ENCODE results near the gene LPAR1.

LPAR1 gene

DNA sequence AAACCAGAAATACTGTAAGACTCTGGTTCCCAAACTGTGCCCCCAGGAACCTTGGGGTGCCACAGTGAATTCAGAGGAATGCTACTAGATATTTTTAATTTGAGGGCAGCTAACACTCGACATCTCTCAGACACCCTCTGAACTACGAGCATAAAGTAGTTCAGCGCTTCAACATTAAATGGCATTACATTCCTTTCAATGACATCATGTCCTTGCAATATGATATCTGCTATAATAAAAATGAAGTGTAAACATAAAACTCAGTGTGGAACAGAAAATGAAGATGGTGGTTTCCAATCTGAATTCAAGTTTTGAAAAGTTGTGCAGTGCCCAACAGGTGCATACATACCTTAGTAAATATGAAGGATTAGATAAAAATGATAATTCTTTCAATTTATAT, 116.1 kb downstream of the LPAR1 start:
- no peak for DNase-seq

DNA sequence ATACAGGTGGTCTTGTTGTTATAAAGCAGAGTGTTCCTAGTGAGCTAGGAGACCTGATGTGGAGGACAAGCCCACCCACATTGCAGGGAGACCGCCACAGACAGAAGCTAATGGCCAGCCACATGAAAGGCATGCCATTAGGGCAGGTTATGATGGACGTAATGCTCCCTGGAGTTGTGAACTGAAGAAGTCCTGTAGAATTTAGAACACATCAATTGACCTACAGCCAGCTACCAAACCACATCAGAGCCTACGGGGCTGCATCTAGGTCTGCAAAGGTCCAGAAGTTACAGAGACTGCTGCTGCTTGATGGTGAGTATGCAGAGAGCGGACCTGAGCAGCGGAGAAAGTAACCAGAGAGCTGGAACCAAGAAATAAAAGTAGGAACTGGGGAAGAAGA, 116.6 kb downstream of the LPAR1 start:
- no peak for DNase-seq

DNA sequence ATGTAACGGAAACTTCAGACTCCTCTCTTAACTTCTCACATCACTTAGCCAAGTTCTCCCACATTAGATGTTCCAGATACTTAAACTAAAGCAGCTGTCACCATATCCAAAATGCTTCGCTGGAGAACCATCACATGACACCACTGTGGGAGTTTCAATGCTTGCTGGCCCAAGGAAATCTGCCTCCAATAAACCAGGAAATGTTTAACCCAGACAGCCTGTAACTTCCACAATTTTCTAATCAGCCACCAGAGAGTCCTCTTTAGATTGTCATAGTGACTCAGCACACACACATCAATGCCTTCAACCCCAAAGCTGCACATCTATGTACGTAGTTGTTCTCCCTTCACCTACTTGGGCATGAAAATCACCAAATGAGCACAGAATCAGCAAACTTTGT, 118.7 kb downstream of the LPAR1 start:
- peak in 21 of 58 donors; percentile 3 to 64 (median 15) for DNase-seq

DNA sequence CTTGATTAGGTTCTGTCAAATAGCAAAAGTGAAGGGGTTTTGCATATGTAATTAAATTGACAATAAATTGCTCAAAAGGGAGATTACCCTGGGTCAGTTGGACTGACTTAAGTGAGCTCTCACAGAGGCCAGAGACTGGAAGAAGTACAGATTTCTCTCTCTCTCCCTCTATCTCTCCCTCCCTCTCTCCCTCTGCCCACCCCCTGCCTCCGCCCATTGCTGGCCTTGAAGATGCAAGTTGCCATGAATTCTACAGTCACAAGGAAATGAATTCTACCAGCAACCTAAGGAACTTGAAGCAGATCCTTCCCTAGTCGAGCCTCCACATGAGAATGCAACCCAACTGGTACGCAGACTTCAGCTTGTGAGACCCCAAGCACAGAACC, 119.2 kb downstream of the LPAR1 start:
- no peak for DNase-seq

DNA sequence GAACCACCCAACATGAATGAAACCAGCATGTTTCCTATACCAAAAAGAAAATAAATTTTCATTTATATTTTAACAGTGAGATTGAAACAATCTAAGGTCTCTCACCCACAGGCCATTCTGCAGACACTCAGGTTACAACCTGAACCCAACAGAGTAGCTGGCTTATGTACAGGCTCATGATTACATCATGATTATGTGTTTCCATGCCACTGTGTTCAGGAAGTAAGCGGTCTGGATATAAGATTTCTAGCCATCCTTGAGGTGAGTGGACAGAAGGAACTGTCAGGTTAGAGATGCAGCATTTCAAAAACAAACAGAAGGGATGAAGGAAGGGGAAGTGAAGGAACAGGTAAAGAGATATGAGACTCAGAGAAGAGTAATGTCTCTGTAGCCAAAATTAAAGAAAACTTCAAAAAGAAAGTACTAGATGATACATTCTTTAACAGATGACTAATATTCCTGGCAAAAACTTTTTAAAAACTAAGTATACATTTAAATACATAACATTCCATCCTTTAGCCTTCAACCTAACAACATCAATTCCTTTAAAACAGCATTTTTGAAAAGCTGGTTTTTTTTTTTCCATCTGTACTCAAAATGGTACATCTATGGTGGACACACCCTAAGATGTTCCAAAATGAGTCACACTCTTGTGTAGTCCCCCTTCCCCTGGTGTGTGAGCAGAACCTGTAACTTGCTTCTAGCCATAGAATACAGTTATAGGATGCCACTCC, 119.8 kb downstream of the LPAR1 start:
- DNase-seq: no peak

DNA sequence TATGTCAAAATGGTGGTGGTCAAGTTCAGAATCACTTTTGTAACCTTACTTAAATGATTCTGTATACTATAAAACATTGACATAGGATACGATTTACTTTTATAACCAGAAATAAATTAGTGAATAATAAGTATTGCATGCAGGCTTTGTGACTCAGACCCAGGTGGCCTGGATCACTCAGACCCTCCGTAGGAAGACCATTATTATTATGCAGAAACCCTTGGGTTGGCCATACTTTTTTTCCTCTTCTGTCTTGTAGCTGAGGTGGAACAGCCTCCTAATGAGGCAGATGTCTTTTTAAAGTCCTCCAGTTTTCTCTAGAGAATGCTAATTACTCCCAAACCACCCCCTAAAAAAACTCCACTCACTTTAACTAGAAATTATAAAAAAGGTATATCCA, 121.9 kb downstream of the LPAR1 start:
- DNase-seq: no peak

DNA sequence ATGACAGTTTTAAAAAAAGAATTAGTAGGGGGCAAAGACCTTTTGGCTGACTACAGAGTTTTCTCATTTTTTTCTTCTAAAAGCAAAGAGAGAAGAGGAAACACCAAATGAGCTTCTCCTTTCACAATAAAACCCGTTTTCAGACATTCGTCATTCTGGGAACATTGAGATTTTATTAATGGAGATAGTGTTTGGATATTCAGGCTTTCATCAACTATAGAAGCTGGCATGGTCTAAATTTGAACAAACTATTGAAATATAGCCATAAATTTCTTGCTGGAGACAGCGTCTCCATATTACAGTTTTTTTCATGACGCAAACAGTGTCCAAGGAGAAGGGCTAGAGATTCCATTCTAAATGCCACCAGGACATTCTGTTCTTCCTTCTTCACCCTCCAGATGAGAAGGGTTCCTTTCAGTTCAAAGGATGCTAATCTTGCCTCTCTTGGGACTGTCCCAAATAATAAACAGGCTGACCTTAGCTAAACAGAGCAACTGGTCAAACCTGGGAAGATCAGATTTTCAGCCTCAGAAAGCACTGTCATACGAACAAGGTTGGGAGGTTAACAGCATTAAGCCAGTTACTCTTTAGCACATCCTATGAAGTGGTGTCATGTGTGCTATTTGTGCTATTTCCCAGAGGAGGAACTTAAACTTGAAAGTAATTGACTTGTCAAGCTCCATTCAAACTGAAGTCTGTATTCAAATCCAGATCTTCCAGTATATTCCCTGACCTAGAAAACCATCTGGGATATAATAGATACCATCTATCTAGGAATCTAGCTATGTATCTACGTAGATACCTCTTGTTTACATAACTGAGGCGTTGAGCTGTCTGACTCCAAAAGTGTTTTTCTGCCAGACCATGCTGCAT, 125.6 kb downstream of the LPAR1 start:
- DNase-seq: no peak

DNA sequence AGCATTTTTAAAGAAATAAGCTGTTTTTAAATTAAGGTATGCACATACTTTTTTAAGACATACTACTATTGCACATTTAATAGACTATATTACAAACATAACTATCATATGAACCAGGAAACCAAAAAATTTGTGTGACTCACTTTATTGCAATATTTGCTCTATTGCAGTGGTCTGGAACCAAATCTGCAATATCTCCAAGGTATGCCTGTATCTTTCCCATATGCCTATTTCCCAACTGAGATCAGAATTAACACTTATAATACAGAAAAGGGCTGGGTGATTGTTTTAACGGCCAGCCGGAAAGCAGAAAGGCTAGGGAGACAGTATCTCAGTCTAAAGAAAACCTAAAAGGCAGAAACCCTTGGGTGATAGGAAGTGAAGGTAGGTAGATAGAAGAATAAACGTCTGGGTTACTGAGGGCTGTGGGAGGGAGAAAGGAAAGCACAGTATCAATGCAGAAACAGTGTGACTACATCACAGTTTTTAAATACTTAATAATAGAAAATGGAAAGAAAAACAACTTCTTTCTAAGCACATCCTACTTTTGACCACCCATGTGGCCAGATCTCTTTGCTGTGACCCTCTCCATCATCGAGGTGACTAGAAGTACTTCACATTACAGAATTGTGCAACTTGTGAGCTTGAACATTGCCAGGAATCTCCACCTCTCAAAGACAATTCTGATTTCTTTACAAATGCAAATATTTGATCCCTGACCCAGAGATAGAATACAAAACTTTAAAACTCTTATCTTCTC, 126.4 kb downstream of the LPAR1 start:
- no peak for DNase-seq

DNA sequence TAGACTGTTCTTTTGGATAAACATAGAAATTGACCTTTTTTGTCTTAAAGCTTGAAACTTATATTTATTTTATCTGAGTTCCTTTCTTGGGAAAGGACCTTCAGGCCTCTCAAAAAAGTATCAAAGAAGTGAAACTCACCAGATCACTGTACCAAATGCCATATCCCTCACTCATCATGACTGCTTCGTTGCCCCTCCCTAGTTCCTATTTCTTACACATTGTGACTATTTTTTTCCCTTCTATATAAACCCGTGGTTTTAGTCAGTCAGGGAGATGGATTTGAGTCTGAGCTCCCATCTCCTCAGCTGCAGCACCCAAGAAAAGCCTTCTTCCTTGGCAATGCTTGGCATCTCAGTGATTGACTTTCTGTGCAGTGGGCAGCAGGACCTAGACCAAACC, 129.4 kb downstream of the LPAR1 start:
- no peak for DNase-seq

DNA sequence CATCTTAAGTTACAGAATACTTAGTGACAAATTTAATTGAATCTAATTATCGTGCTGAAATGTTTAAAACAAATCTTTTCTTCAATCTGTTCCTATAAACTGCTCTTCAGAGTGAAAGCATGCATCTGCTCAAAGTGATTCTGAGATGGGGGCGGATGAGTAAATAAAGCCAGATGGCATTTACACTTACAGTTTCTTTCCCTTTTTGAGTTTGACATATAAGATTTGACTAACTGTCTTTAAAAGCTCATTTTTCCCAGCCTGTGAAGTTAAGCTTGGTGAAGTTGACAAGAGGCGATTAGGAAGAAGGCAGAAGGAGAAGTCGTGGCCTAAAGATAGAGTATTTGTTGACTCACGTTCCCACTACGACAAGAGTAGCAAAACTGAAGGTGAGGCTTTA, 137.4 kb downstream of the LPAR1 start:
- DNase-seq: peak in 4 of 58 donors; percentile 6 to 27 (median 10)

DNA sequence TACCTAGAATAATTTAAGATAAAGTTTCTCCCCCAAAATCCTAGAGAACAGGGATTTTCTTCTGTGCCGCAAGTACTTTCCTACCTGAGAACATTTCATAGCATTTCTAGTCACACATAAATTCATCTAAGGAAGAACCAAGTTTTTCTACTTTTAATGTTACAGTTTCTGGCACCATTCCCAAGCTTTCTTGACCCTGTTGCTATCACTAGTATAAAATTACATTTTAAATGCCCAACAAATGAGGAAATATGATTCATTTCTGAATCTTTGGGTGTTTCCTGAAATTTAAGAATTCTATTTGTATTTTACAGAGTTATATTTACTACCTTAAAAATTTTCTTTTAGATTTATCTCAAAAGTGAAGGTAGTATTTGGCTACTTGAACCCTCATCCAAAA, 137.8 kb downstream of the LPAR1 start:
- DNase-seq: no peak

DNA sequence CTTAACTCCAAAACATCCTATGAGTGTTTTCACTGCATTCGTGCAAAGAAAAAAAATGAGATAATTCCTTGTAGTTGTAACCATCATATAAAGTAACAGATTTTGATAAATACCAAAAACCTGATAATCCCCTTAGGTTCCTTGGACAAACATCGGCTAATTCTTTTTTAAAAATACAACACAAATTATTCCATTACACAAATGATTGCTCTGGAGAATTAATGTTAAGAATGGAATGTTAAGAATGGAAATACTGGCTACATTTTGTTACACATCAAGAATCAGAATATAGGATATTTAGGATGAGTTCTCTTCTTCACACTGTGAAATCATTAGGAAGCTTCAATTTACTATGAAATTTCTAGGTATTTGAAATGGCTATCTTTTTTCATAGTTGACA, 139.4 kb downstream of the LPAR1 start:
- DNase-seq: no peak

DNA sequence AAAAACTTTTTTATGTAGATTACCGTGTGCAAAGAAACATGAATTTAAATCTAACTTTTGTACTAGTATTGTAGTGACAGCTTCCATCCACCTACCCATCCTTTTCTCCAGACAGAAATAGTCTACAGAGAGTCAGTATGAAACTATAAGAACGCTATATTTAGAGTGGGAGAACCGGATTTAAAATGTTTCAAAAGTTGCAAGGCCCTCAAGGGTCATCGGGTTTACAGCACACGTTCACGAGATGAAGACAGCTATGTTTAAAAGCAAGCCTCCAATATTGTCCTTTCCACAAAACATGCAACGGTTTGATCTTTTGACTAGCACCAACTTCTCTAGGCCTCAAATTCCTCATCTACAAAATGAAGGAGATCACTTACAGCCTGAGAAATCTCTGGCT, 139.9 kb downstream of the LPAR1 start:
- no peak for DNase-seq

DNA sequence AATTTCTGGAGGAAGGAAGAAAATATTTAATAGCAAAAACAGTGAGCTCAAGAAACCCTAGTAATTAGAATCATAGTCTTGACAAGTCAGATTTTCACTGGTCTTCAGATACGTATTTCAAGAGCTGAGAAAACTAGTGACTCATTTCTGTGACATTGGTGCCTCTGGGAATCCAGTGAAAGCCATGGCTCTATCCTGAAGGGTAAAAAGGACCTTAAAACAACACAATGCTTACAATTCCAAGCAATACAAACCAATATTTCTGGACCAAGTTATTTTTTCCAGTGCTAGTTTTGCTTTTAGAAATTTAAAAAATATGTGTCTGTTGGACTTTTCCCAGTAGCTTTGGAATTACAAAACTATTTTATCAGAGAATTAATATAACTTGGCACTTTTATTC, 140.3 kb downstream of the LPAR1 start:
- no peak for DNase-seq

DNA sequence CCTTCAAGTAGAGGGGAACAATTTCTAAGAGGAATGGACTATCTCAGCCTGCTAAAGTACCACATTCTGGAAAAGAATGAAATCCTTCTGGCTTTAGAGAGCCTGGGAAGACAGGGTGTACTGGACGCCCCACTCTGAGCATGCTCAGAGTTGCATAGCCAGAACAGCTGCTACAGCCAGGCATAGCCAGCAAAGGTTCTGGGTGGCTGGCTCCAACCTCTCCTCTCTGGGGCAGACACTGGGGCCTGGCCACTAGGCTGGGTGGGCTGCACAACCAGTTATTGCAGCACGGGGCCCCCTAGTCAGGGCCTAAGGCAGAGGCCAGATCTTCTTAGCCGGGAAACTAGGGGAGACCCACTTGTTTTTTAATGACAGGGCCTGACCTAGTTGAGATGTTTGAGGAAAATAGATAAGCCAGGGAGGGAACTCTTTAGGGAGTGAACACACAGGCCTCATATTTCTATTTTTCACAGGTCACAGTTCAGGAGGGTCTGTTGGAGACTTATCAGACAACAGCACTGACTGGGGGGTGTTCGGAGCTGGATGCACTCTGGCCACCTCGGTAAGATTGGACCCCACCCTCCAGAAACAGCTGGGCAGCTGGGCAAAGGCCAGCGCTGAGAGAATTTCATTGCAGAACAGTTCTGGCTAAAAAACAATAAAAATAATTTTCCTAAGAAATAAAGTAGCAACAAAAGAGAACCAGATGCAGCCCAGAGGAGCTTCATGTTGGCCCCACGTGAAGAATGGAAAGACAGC, 142.9 kb downstream of the LPAR1 start:
- peak in 4 of 58 donors; percentile 1 to 3 (median 2) for DNase-seq

DNA sequence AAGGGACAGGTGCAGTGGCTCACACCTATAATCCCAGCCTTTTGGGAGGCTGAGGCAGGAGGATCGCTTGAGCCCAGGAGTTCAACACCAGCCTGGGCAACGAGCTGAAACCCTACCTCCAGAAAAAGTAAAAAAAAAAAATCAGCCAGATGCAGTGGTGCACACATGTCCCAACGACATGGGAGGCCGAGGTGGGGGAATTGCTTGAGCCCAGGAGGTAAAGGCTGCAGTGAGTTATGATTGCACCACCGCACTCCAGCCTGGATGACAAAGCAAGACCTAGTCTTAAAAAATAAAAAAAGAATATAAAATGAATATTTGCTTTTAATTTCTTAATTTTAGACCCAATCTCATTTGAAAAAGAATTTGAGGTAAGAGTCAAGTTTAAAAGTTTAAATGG, 143.5 kb downstream of the LPAR1 start:
- no peak for DNase-seq

DNA sequence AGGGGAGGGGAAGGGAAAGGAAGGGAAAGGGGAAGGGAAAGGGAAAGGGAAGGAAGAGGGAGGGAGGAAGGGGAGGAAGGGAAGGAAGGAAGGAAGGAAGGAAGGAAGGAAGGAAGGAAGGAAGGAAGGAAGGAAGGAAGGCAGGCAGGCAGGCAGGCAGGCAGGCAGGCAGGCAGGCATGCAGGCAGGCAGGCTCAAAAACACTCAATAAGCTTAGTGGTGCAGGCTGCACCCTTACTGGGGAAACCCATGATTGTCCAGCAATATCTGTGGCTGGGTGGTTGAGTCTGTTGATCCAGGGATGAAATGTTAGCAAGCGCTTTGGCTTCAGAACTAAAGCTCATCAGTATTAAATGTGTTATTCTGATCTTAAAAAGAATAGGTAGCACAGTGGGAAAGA, 145.6 kb downstream of the LPAR1 start:
- DNase-seq: no peak

DNA sequence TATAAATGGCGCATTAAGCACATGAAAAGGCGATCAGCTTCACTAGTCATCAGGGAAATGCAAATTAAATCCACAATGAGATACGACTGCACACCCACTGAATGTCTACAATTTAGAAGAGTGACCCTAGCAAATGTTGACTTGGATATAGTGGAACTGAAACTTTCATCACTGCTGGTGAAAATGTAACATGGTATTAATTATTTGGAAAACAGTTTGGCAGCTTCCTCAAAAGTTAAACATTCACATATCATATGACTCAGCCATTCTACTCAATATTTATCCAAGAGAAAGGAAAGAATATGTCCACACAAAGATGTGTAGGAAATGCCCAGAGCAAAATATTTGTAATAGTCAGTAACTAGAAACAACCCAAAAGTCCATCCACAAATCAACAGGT, 146.5 kb downstream of the LPAR1 start:
- no peak for DNase-seq

DNA sequence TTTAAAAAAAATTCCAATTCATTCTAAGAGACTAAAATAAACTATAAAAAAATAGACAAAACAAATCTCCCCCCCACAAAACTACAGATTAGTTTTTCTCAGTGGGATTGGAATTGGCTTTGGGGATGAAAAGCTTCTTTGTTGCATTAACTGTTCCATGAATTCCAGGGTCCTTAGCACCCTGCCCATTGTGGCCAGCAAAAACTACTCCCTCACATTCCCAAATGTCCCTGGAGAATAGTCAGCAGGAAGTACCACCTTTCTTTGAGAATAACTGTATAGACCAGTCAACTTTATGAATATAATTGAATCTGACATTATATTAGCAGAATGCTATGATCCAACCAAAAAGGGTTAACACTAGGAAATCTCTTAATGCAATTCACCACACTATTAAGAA, 147.9 kb downstream of the LPAR1 start:
- no peak for DNase-seq

DNA sequence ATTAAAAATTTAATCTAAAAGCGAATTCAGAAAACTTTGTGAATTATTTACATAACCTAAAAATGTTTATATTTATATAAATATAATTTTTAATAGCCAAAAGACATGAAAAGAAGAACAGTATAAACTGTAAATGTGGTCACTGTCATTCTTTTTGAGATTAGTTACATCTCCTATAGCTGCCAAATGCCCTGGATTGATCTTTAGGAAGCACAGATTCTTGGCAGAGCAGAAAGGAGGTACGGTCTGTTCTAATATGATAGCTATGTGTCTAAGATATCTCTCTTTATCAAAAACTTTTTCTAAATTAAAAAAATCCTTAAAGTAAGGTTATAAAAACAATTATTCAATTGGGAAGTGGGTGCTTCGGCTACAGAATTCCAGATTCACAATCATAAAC, 151.0 kb downstream of the LPAR1 start:
- no peak for DNase-seq

DNA sequence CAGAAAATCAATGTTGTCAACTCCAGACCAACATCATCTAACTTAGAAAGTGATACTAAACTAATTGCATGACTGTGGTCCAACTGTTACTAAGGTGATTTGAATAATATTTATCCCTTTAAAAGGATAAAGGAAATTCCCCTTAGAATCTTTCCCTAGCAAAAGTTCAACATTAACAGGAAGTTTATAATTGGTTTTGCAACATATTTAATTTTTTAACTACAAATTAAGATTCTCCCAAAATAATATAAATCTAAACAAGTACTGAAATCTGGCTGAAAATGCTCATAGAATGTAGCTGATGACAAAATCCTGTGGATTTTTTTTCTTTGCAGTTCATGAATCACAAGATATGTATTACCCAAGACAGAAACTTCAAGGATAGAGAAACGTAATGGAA, 151.4 kb downstream of the LPAR1 start:
- DNase-seq: no peak
